Stimulated activated CD8-positive, alpha-beta memory T cell treated with anti-CD3 and anti-CD28 coated beads, Interleukin-7, amount 100 ng/mL, for 48 hours (primary cell): ENCODE measurements around the gene WBP2NL.

Experiments used
- DNase-seq, 2 donors: peaks; one replicate each; pipeline ENCODE4 v3.0.0-alpha.2; 2020; ENCODE audit warnings: low read depth in 1 of 2; ENCODE audit errors: extremely low read depth in 1 of 2

The WBP2NL gene

DNA sequence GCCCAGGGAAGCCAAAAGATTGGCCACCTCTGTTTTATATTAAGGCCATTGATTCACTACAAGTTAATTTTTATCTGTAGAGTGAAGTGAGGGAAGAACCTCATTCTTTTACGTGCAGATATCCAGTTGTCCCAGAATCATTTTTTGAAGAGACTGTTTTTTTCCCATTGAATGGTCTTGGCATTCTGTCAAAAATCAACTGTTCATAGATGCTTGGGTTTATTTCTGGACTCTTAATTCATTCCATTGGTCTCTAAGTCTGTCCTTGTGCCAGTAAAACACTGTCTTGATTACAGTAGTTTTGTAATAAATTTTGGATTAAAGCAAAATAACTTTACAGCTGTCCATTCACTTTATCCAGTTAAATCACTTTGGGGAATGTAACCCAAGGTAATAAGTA is 26.8 kb downstream of the WBP2NL start:
- DNase-seq: no peak

DNA sequence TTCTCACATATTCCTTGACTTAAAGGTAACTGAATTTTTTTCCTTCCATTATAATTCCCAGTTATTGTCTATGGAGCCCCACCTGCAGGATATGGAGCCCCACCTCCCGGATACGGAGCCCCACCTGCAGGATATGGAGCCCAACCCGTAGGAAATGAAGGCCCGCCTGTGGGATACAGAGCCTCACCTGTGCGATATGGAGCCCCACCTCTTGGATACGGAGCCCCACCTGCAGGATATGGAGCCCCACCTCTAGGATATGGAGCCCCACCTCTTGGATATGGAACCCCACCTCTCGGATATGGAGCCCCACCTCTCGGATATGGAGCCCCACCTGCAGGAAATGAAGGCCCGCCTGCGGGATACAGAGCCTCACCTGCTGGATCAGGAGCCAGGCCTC is 28.1 kb downstream of the WBP2NL start:
- no peak for DNase-seq

DNA sequence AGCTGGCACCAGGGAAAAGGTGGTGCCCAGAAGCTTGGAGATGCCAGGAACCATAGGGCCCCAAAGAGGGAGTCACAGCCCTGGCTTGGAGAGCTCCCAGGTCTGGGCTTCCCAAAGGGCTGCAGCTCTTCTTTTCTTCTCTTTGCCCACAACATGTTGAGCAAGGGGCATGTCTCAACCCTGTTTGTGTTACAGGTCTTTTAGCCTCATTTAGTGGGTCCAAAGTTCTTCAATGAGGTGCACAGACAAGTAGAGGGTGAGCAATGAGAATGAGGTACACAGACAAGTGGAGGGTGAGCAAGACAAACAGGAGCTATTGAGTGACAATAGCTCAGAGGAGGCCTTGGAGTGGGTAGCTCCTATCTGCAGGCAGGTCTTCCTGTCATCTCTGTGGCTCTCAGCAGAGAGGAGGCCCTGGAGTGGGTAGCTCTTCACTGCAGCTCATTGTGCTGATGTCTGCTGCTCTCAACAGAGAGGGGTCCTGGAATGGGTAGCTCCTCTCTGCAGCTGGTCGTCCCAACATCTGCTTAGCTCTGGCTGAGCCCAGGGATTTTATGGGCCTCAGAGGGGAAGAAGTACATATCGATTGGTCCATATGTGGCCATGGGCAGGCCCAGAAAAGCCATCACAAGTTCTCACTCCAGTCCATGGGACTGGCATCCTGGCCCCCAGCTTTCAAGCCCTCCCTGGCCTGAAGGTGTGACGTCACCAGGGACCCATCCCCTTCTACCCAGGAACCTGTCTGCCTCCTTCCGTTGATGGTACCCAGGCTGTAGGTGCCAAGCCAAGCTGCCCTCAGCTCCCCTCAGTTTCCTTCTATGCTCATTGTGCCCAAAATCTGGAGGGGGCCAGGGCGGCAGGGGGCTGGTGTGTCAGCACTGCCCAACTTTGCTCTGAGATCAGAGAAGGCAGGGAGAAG is 34.9 kb downstream of the WBP2NL start:
- DNase-seq: no peak

DNA sequence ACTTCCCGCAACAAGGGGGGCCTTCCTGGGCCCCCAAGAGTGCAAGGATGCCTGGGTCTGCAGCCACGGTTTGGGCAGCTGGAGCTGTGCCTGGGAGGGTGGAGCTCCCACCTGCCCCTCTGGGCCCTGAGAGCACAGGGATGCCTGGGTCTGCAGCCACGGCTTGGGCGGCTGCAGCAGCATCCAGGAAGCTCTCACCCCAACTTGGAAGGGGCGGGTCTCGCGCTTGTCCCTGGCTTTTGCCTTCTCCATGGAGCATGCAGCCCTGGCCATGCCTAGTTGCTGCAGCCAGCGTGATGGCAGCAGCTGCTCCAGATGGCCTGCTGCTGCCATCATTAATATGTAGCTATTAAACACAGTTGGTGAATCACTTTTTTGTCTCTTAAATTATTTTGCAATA is 36.7 kb downstream of the WBP2NL start:
- no peak for DNase-seq

DNA sequence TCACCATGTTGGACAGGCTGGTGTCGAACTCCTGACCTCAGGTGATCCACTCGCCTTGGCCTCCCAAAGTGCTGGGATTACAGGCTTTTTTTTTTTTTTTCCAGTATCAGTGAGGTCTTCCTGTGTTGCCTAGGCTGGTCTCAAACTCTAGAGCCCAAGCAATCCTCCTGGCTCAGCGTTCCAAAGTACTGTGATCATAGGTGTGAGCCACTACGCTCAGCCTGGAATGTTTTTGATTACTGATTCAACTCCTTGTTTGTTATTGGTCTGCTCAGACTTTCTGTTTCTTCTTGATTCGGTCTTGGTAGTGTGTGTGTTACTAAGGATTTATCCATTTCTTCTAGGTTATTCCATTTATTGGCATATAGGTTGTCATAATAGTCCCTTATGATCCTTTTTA is 40.7 kb downstream of the WBP2NL start:
- DNase-seq: no peak

DNA sequence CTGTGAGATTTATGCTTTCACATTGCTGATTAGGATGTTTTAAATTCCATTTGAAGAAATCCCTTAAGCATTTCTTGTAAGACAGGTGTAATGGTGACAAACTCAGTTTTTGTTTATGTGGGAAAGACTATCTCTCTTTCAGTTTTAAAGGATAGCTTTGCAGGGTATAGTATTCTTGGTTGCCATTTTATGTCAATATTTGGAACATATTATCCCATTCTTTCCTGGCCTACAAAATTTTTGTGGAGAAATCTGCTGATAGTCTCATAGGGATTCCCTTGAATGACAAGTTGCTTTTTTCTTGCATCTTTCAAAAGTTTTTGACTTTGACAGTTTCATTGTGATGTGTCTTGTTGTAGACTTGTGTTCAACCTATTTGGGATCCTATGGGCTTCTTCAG is 43.2 kb downstream of the WBP2NL start:
- no peak for DNase-seq

DNA sequence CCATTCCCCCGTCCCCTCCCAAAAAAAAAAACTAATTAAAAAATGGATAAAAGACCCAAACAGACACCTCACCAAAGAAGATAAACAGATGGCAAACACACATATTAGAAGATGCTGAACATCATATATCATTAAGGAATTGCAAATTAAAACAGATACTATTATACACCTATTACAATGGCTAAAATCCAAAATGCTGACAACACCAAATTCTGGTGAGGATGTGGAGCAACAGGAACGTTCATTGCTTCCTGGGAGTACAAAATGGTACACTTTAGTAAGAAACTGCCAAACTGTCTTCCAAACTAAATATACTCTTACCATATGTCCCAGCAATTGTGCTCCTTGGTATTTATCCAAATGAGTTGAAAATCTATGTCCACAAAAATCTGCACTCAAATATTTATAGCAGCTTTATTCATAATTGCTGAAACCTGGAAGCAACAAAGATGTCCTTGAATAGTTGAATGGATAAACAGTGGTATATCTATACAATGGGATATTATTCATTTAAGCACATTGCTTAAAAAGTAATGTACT is 52.1 kb downstream of the WBP2NL start:
- DNase-seq: no peak

DNA sequence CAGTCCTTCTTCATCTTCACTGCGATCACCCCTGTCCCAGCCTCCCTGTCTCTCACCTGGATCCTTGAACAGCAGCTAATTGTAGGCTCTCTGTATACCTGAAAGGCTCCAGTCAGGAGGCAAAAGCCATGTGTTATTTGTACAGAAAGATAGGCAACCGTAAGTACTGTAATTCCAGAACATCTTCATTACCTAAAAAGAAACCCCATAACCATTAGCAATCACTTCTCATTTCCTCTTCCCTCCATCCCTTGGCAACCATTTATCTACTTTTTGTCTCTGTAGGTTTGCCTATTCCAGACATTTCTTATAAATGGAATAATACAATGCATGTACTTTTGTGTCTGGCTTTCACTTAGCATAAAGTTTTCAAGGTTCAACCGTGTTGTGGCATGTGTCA is 54.2 kb downstream of the WBP2NL start:
- no peak for DNase-seq

DNA sequence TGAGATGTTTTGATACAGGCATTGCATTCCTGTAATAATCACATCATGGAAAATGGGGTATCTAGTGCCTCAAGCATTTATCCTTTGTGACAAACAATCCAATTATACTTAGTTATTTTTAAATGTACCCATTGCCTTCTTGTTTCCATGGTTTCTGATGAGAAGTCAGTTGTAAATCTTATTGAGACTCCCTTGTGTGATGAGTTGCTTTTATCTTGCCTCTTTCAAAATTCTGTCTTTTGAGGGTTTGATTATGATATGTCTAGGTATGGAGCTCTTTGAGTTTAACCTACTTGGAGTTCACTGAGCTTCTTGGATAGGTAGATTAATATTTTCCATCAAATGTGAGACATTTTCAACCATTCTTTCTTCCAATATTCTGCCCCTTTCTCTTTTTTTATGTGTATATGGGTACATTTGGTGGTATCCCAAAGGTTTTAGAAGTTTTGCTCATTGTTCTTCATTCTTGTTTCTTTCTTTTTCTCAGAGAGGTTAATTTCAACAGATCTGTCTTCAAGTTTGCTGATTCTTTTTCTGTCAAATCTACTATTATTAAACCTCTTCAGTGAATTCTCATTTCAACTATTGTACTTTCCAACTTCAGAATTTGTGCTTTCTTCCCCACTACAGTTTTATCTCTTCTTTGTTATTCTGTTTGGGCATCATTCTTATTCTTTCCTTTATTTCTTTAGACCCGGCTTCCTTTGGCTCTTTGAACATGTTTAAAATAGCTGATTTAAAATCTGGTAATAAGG is 58.3 kb downstream of the WBP2NL start:
- no peak for DNase-seq

DNA sequence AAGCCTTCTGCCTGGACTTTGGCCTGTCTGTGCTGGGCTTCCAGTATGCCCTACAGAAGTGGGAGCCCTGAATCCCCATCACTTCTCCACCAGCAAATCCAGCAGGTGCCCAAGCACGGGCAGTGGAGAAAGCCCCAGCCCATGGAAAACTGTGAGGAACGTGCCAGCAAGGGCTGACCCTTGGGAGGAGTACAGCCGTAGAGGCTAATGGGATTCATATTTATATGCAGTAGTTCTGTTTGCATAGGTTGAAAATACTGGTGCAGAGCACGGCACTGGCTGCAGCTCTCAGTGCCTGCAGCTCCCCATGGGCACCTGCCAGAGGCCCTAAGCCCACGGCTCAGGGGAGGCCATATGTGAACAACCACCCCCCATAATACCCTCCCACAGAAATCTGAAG is 61.9 kb downstream of the WBP2NL start:
- DNase-seq: no peak

DNA sequence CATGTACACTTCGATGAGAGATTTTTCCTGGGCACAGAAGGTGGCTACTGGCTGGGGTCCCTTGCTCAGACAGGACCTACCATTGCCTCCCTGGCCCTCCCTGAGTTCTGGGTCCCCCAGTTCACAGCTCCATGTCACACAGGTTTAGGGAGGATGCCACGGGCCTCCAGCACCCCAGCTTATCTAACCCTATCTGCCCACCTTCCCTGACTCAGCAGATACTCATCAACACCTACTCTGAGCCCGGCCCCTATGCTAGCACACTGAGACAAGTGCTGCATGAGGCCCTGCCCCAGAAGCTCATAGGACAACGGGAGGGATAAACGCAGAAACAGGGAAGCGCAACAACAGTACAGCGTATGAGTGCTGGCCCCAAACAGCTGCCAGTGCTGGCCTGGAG is 62.5 kb downstream of the WBP2NL start:
- DNase-seq: no peak

DNA sequence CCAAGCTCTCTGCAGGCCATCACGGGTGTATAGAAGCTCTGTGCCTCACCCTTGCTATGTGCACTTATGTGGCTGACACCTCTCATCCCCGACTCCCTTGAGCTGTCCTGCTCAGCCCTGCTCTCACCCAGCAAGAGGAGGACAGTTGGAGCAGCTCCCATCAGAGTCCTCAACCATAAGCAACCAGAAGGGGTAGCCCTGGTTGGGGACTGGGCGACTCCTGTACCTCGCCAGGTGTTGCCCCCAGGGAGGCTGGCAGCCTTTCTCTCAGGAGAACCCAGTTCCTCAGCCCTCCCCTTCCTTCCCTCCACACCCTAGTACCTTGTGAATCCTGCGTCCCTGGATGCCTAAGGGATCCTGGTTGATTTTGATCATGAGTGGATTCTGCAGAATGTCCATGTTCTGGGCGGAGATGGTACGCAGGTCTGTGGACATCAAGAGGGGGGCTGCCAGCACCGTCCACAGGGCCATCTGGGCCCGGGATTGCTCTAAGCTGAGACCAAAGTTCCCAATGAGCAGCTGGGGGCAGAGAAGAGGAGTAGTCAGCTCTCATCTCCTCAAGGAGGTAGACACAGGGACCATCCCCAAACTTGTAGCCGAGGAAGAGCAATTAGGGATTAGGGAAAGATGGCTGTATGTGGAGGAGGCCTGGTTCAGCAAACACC is 64.0 kb downstream of the WBP2NL start:
- no peak for DNase-seq

DNA sequence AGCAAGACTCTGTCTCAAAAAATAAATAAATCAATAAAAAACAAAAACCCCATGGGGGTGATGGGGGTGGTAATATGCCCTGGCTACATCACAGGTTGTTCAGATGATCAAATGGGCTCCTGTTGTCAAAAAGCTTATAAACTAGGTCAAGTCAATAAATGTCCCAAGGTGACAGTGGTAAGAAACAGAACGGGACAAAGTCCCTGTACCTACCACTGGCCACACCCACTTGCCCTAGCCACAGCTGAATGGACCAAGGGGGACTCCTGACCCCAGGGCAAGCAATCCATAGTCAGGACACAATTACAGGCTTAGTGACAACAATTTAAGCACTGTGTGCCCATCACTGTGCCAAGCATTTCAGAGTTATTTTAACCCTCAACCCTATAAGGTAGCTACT is 66.0 kb downstream of the WBP2NL start:
- no peak for DNase-seq

DNA sequence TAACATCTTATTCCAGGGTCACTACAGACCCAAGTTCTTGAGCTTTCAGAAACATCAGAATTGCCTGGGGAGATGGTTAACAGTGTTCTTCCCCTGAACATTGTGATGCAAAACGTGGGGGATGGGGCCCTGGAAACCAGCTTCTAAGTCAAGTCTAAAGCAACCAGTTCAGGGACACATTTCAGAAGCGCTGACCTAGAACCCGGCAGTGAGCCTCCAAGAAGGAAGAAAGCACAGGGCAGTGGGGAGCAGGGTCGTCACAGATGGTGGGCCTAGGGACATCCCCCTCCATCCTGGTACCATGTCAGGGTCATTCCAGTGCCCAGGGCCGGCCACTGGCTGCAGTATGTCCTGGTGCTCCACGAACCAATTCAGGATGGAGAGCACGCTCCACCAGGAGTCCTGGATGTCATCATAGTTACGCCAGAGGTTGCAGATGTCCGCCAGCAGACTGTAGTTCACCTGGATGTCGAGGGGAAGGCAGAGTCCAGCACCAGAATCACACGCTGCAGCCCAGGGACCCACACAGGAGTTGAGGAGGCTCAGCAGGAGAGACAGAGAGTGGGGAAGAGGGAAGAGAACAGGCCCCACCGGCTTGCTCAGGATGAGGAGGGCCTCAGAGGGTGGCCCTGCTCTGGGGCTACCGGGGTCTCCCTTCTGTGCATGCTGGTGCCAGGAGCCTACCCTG is 67.0 kb downstream of the WBP2NL start:
- DNase-seq: no peak

DNA sequence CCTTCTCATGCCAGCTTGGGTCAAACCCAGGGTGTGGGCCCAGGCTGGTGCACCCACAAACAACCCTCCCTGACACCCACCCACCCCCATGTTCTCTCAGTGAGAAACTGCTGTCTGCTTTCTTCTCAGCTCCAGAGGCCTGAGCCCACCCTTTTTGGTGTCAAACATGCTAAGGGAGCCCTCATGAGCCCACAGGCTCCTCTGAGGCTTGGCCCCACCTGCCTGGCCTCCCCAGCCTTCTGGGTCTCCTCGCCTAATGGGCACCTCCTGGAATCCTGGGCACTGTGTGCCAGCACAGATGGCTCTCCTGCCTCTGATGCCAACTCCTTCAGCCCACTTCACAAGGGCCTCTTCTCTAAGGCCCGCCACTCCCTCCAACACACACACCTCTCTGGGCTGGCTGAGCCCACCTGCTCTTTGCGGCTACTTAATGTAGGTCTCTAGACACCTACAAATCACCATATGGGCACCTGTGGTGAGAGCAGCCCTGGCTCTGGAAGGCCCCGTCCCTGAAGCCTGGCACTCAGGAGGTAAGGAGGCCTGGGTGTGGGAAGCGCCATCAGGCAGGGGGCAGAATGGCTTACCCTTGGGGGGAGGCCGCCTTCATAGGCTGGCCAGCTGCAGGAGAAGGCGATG is 67.7 kb downstream of the WBP2NL start:
- no peak for DNase-seq

DNA sequence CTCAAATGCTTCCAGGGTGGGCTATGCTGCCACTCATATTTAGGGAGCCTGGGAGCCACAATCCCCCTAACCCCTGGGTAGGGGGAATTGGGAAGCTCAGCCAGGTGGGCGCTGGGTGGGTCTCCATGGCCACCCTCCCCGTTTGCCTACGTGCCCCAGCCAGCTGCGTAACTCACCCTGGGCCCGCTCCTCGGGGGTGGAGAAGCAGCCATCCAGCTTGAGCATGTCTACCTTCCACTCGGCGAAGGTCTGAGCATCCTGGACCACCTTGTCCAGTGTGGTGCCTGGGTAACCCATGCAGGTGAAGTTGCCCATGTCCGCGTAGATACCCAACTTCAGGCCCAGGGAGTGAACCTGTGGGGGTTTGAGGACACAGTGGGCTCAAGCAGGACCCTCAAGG is 68.3 kb downstream of the WBP2NL start:
- no peak for DNase-seq

DNA sequence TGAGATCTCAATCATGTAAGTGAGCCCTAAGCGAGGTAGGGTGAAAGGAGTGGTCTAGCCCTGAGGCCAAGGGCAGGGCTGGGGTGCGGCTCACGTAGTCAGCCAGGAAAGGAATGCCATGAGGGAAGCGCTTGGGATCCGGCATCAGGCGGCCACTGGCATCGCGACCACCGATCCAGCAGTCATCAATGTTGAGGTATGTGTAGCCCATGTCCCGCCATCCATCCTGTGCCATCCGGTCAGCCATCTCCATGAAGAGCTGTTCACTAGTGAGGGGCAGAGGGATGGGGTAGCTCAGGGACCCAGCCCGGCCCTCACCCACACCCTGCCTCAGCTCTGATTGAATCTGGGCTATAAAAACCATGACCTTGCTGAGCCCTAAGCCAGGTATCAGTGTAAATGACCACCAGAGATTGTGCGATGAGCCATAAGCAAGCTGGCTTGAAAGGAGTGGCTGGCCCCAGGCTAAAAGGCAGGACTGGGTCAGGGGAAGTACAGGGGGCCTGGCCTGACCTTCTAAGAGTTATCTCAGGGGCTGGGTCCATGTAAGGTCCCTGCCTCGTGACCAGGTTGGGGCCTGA is 69.2 kb downstream of the WBP2NL start:
- no peak for DNase-seq

DNA sequence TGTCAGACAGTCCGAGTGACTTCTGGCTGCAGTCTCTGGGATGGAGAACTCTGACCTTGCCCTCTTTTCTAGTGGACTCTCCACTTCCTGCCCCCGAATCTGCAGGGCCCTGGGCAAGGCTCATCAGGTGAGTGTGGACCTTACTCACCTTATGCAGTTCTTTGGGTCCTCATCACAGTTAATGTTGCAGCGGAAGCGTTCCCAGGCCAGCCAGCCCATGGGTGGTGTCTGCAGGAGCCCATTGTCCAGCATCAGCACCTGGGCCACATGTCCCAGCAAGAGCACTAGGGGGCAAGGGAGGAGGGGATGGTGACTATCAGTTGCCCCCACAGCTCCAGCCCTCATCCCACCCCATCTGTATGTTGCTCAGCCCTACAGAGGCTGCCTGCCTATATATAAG is 69.7 kb downstream of the WBP2NL start:
- DNase-seq: no peak

DNA sequence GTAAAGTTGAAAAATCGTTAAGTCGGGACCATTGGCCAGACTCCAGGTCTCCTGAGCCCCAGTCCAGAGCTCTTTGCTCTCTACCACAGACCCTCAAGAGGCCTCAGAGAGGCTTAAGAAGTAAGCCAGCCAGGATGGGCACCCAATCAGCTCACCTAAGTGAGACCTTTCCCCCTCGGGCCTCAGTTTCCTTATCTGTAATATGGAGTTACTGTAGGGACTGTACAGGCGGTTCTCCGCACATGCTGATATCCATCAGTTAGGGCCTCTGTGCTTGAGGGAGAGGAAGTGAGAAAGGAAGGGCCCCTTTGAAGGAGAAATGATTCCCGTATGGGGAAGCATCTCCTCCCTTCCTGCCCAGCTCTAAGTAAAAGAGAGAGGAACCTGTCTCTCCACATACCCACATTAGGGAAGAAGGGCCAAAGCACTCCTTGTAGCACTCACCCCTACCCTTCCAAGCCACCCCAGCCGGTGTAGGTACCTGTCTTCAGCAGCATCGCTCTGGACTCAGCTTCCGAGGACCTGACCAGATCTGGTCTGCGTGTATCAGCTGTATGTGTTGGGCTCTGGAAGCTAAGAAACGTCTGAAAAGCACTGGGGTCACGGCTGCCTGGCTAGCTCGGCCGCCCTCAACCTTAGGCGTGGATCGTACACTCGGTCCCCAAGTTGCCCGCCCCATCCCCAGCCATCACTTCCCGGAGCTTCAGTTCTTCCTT is 71.4 kb downstream of the WBP2NL start:
- no peak for DNase-seq
